CD4-positive, alpha-beta T cell treated with Interleukin-15 for 4 hours (primary cell): ENCODE results near the gene TOR1A.
A peak's percentile ranks its signal among the peaks of the same experiment; 100 is the strongest.

Source experiments
- DNase-seq: peaks from one replicate; pipeline ENCODE4 v3.0.0-alpha.2; 2020; ENCODE audit warnings: low spot score

TOR1A gene

DNA sequence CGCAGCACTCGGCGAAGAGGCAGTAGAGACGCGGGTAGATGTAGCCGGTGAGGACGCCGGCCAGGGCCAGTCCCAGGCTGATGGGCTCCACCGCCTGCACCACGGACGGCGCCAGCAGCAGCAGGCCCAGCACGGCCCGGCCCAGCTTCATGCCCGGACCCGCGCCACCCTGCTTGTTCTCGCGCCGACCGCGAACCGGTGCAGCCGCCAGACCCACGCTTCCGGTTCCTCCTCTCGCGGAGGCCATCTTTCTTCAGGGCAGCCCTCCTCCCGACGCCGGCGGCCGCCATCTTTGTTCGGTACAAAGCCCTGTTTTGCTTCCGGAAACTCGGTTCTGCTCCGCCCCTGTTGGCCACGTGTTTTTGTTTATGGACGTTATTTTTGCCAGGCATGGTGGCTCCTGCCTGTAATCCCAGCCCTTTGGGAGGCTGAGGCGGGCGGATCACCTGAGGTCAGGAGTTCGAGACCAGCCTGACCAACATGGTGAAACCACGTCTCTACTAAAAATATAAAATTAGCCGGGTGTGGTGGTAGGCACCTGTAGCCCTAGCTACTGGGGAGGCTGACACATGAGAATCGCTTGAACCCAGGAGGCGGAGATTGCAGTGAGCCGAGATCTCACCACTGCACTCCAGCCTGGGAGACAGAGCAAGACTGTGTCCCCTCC lies at the start of gene TOR1A:
Gene TOR1A, minus strand, starts transcription at position 202 of the 667 bp plus-strand sequence. Its CDS starts 51 bp downstream, at position 151.
- peak; percentile 91 for DNase-seq

GRCh38 chr9:129871046-129871445 lies 47.1 kb upstream of the TOR1A start:
- no peak for DNase-seq

DNA sequence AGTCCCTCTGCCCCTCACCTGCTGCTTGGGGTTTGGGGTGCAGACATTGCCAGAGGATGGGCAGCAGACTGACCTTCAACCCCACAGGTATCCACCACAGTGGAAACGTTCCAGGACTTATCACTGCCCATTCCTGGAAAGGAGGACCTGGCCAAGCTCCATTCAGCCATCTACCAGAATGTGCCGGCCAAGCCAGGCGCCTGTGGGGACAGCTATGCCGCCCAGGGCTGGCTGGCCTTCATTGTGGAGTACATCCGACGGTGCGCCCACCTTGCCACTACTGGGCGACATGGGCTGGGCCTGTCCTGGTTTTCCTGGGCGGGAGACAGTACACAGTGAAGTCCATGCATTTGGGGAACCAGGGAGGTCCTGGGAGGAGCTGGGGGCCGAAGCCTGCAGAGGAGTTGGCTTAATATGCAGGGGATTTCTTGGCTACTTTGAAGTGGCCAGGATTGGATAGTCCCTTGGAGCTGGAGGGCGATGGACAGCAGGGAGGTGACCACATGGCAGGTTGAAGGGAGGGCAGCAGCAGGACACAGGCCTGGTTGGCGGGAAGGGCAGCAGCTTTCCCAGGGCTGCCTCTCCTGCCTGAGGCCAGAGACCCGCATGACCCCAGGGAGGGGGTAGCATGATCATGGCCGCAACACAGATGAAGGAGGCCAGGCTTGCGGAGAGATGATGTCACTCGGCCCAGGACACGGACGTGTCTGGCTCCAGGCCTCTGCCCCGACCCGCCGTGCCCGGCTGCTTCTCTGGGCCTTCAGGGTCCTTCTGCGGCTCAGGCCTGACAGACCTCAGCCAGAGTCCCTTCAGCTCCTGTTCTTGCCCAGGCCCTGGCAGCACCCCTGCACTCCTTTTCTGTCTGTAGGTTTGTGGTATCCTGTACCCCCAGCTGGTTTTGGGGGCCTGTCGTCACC lies 45.9 kb upstream of the TOR1A start:
- no peak for DNase-seq

GRCh38 chr9:129868872-129869486 lies 45.0 kb upstream of the TOR1A start:
- DNase-seq = peak; percentile 95

GRCh38 chr9:129868023-129868871 lies 44.3 kb upstream of the TOR1A start:
- DNase-seq = no peak

- DNase-seq = no peak
These were observed 43.4 kb upstream of the TOR1A start for GRCh38 chr9:129867136-129868022.

DNA sequence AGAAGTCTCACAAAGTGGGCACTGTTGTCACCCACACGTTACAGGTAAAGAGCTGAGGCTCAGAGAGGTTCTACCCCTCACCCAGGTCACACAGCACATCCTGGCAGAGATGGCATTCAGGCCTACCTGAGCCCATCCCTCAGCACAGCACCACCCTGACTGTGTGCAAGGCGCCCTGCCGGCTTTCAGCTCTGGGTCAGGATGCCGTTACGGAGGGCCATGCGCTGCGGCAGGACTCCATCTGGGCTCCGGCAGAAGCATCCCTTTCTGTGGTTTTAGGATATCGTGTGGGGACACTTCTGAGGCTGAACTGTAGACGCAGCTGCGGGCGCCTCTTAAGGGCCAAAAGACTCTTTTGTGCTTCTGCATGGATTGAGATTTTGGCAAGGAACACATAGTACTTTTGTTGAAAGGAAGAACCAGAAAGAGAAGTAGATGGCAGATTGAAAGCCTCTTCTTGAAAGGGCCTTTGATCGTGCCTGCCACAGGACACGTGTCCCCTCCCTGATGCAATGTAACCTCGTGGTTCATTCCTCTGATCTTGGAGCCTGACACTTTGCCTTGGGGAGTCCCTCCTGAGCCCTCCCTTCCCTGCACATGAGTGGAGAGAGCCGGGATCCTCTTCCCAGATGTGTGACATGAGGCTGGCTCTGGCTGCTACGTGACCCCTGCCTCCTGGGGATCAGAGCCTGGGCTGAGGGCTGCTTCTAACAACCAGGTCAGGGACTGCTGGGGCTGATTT lies 42.6 kb upstream of the TOR1A start:
- DNase-seq = peak; percentile 49

DNA sequence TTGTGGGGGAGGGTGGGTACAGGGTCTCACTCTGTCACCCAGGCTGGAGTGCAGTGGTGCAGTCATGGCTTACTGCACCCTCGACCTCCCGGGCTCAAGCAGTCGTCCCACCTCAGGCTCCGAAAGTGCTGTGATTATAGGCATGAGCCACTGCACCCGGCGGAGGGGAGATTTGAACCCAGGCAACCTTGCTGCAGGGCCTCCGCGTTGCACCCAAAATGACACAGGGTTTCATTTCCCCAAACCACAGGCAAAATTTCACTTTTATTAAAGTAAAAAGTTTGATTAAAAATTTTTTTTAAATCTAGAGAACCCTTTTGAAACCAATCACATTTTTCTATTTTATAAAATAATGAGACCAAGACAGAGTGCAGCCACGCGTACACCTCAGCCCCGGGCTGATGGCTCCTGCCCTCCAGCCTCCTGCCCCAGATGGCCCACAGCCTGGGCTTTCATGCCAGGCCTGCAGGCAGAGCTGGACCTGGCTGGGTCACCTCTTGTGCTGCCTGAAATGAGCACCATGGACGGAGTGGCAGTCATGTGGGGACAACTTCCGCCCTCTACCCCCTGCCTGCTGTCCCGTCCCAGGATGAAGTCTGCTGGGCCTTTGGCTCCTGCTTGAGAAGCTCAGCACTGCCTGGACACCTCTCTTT lies 41.9 kb upstream of the TOR1A start:
- DNase-seq = no peak

DNA sequence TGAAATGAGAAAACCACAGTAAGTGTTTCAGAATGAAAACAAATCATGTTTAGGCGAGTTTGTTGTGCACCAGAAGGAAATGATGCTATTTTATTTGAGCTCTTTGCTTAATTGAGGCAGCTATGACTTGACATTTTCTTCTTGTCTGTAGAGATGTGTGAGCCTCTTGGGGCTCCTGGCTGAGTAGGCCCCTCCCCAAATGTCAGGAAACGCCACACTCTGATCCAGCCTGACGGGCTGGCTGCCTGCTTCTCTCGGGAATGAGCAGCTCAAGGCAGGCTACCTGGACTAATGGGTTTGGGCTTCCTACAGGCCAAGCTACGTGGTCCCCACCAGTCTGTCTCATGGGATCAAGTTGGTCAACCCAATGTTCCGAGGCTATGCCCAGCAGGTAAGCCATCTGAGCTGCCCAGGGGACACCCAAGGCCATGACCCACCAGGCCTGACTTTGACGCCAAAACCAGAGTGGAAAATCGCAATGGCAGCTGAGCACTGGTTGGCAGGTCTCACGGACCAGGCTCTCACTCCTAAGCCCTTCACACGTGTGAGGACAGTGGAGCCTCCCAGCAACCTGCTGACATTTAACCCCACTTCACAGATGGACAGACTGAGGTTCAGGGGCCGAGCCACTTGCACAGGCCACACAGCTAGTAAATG lies 41.2 kb upstream of the TOR1A start:
- DNase-seq = no peak

GRCh38 chr9:129863059-129863690 lies 39.2 kb upstream of the TOR1A start:
- peak; percentile 74 for DNase-seq

- DNase-seq = no peak
These were observed 37.5 kb upstream of the TOR1A start for GRCh38 chr9:129861447-129861827.

GRCh38 chr9:129860653-129861446 lies 36.9 kb upstream of the TOR1A start:
- no peak for DNase-seq

GRCh38 chr9:129858167-129858962 lies 34.4 kb upstream of the TOR1A start:
- no peak for DNase-seq

DNA sequence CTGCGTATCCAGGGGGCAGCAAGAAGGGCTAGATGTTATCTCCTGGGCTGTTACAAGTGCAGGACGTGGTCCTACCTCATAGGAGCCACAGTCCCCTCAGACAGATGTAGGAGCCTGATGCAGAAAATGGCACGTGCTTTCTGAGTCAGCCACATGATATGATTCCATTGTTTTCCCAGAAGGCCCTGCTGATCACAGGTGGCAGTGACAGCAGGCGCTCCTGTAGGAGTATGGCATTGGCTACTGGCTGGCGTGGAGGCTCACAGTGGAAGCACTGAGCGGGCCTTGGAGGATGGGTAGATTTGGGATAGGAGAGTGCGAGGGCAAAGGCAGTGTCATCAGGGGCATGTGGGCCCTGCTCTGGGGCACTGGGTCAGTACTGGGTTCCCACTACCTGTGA lies 33.3 kb upstream of the TOR1A start:
- no peak for DNase-seq

DNA sequence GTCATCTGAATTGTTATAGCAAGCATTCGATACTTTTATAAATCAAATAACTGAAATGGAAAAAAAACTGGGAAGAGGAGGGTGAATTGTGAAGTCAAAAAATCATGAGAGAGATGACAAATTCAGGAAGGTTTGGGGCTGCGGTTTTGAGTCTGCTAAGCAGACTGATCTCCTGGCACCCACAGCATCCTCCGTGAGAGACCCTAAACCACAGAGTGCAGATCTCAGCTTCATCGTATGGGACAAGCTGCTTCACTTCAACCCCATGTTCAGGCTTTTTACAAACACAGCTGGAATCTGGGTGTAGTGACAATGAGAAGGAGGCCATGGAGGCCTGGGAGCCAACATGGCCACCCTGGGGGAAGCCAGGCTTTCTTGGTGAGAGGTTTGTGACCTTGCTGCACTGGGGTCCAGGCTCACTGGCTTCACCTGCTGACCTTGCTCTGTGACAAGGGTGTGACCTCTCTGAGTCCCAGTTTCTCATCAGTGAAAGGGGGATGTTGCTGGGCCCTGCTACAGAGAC lies 30.7 kb upstream of the TOR1A start:
- DNase-seq = no peak

GRCh38 chr9:129853614-129854013 lies 29.7 kb upstream of the TOR1A start:
- DNase-seq = no peak

- DNase-seq = no peak
These were observed 28.6 kb upstream of the TOR1A start for GRCh38 chr9:129852579-129852978.
